Heart left ventricle (tissue), 16 donors: Measurements from ENCODE around the gene RAB14. TPM values are rescaled to one million over a fixed set of nuclear protein-coding genes. Genes with fewer than 3 reads are reported as not detected.

Experiments used
- ATAC-seq, 4 donors: fragments of 200-7000 bp; cut with Tn5 transposase; one replicate each; pipeline ENCODE4 v1.9.1; 2020 to 2022; ENCODE audit warnings: moderate library complexity in 4 of 4, mild to moderate bottlenecking in 3 of 4, moderate number of reproducible peaks in 1 of 4
- DNase-seq, 5 donors: peaks; one replicate each; pipeline ENCODE4 v3.0.0-alpha.2; 2020
- H3K27ac ChIP-seq, 12 donors: fragments of 200-600 bp; sonication (generic) in 4 of 12; one replicate each; pipeline versions ENCODE4 v1.5.0 to v1.8.0; 2016 to 2022; ENCODE audit warnings: mild to moderate bottlenecking in 2 of 12
- H3K27me3 ChIP-seq, 9 donors: fragments of 200-600 bp; sonication (generic) in 2 of 9; one replicate each; pipeline versions ENCODE4 v1.5.1 to v1.8.0; 2016 to 2022; ENCODE audit warnings: mild to moderate bottlenecking in 3 of 9
- H3K36me3 ChIP-seq, 9 donors: fragments of 200-600 bp; sonication (generic) in 2 of 9; one replicate each; pipeline versions ENCODE4 v1.5.0 to v1.8.0; 2018 to 2022; ENCODE audit warnings: mild to moderate bottlenecking in 2 of 9
- H3K4me1 ChIP-seq, 12 donors: fragments of 200-600 bp; sonication (generic) in 4 of 12; one replicate each; pipeline versions ENCODE4 v1.5.0 to v1.8.0; 2016 to 2022; ENCODE audit warnings: mild to moderate bottlenecking in 3 of 12
- H3K4me3 ChIP-seq, 12 donors: fragments of 200-600 bp; sonication (generic) in 4 of 12; one replicate each; pipeline versions ENCODE4 v1.5.0 to v1.8.0; 2017 to 2022; ENCODE audit warnings: mild to moderate bottlenecking in 9 of 12, moderate library complexity in 4 of 12
- H3K9me3 ChIP-seq, 12 donors: fragments of 200-600 bp; sonication (generic) in 4 of 12; one replicate each; pipeline versions ENCODE4 v1.5.0 to v1.8.0; 2016 to 2022; ENCODE audit warnings: mild to moderate bottlenecking in 1 of 12
- POLR2A ChIP-seq, 2 donors: fragments of 450-650 bp; IDR thresholded peaks; one replicate each; pipeline ENCODE4 v1.6.1; 2017; ENCODE audit warnings: antibody characterized with exemption in 2 of 2, mild to moderate bottlenecking in 2 of 2, moderate library complexity in 2 of 2
- WGBS, 4 donors: extraction: QIAGEN DNeasy Blood & Tissue Kit in 2 of 4; methylation state at CpG; one replicate each; pipeline versions ENCODE4 v1.1.5 to v1.1.7; 2013 to 2018; 5-methylcytosine and 5-hydroxymethylcytosine counted together
- intact Hi-C, 10 donors: fragments of 100-400 bp; cut with DNase I; formaldehyde crosslinking; loops; one replicate each; pipeline versions ENCODE4 v1.11.1 to v1.14.2; 2022
- polyA plus RNA-seq, 2 donors: library from polyadenylated mRNA; stranded (reverse); fragments of 200-250 nt; gene quantifications; one replicate each; pipeline ENCODE4 v1.2.3, GENCODE V29; 2013
- total RNA-seq, 9 donors: library from RNA; depleted of rRNA in 2 of 9; stranded (reverse); fragments of >200 nt in 2 of 9; fragmentation: NEBNext Ultra II Directional in 3 of 9; extraction: Animal tissue kit (Norgen Biotek cat#: 25700) in 3 of 9; gene quantifications; one replicate each; pipeline versions ENCODE4 v1.1.0 to v1.2.4, GENCODE V29; 2016 to 2023
- TF ChIP-seq, protein P1 (sequence below), 12 donors: fragments of 200-600 bp; sonication (generic) in 4 of 12; IDR thresholded peaks; one replicate each; pipeline versions ENCODE4 v1.5.0 to v1.8.0; 2018 to 2022; ENCODE audit warnings: antibody characterized with exemption in 12 of 12, mild to moderate bottlenecking in 5 of 12
- donor health status: ischemic (EF 13 %, LVEDD 7.1; RV severe dilation, severe dysfunction).
- donor health status: healthy with polysubstance abuse.
- donor health status: DM: no; HTN: yes; CAD: no.
- donor health status: DM: no; HTN: no; CAD: no.
- donor health status: ischemic (EF 25% LVEDD 6.9; RV normal size, moderate dysfunction).
- donor health status: ischemic (EF 25% LVEDD 5.7; RV mildly dilated, moderate dysfunction).
- donor health status: healthy.
- donor health status: DM: yes; HTN: yes; CAD: no.
- donor health status: ischemic (EF 35%, LVEDD 5.7; RV mildly dilated, moderate dysfunction).
- donor health status: nonischemic (EF 11% LVEDD 7.7; RV severe dilation, severe dysfunction).
- donor health status: DM: yes; HTN: yes; CAD: no.
- donor health status: PGD.
- donor health status: ischemic (EF 29% LVEDD 5.4; RV normal size, mild dysfunction).
- donor health status: nonischemic (EF 23%, LVEDD 6.1; RV moderate dilation, normal function).

Gene RAB14
- total and polyA plus RNA-seq, 11 donors: 15.8 to 66.9 (median 50.4) TPM

DNA sequence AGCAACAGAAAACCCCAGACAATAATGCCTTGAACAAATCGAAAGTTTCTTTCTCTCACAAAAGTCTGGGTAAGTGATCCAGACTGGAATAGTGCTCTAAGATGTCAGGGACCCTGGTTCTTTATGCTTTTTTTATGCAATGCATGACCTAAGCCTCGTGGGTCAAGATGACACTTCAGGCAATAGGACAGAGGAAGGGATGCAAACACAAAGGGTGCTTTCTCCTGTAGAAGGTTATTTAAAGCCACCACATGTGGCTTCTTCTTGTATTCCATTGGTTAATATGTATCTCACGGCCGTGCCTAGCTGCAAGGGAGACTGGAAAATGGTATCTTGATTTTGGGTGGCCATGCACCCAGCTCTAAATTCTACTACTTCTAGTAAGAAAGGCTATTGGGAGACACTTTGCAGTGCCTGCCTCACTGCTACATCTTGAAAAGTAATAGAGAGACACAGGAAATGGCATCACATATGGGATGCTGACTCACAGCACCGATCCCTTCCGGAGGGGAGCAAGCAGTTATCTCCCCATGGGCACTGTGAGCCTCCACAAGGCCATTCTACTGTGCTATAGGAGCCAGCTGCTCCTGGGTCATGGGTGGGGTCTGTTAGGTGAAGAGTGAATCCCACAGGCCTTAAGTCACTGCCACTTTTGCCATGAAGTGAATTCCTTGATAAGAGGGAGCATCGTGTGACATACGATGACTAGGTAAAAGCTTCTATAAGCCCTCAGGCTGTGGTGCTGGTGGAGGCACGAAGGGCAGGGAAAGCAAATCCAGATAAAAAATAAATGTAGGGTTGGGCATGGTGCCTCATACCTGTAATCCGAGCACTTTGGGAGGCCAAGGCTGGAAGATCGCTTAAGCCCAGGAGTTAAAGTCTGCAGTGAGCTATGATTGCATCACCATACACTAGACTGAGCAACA, 32.5 kb upstream of the RAB14 start:
- Histone ChIP-seq H3K27ac (no peak overlapping the region), H3K27me3 (no peaks in the 10 kb centered on the region), H3K4me3 (no peak overlapping the region), H3K9me3 (no peaks in the 10 kb centered on the region), H3K36me3 (no peaks in the 10 kb centered on the region), H3K4me1 (peaks cover 0 to 11% (median 0%) of the 10 kb centered on the region in 12 donors)
- intact Hi-C loops: no loop called here
- DNase-seq (no peak), ATAC-seq (peak in 1 of 4 donors; percentile 22)
- TF ChIP-seq, protein P1, sequence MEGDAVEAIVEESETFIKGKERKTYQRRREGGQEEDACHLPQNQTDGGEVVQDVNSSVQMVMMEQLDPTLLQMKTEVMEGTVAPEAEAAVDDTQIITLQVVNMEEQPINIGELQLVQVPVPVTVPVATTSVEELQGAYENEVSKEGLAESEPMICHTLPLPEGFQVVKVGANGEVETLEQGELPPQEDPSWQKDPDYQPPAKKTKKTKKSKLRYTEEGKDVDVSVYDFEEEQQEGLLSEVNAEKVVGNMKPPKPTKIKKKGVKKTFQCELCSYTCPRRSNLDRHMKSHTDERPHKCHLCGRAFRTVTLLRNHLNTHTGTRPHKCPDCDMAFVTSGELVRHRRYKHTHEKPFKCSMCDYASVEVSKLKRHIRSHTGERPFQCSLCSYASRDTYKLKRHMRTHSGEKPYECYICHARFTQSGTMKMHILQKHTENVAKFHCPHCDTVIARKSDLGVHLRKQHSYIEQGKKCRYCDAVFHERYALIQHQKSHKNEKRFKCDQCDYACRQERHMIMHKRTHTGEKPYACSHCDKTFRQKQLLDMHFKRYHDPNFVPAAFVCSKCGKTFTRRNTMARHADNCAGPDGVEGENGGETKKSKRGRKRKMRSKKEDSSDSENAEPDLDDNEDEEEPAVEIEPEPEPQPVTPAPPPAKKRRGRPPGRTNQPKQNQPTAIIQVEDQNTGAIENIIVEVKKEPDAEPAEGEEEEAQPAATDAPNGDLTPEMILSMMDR (IDR thresholded peaks at IDR 0.05): no peak
- no peak for TF ChIP-seq POLR2A (IDR thresholded peaks at IDR 0.05)
- WGBS, 4 donors: 78 to 84% (median 82%) methylated on average over 11 of the region's 11 CpGs

DNA sequence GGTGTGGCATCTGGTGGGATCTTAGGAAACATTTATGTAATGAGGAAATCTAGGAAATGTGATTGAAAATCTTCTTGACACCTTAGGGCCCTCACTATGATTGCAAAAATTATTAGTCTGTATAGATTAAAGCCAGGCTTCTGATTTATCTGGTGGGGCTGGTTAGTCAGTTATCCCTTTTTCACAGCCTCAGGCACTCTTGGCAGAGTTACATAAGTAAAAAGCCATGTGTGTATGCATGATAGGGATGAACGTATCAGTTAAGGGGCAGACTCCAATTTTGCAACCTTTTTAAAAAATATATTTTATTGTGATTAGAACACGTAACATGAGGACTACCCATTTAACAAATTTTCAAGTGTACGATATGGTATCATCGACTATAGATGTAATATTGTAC, 30.6 kb upstream of the RAB14 start:
- H3K27me3 ChIP-seq: no peaks in the 10 kb centered on the region
- intact Hi-C loops: no loop called here
- H3K36me3 ChIP-seq: no peaks in the 10 kb centered on the region
- peaks cover 0 to 11% (median 0%) of the 10 kb centered on the region in 12 donors for H3K4me1 ChIP-seq
- ATAC-seq: no peak
- 96 to 99% (median 97%) methylated on average over 4 of the region's 4 CpGs for WGBS, 4 donors
- H3K9me3 ChIP-seq: no peaks in the 10 kb centered on the region
- no peak overlapping the region for H3K4me3 ChIP-seq
- TF ChIP-seq, protein P1 (IDR thresholded peaks at IDR 0.05): no peak
- TF ChIP-seq POLR2A (IDR thresholded peaks at IDR 0.05): no peak
- no peak overlapping the region for H3K27ac ChIP-seq
- no peak for DNase-seq

DNA sequence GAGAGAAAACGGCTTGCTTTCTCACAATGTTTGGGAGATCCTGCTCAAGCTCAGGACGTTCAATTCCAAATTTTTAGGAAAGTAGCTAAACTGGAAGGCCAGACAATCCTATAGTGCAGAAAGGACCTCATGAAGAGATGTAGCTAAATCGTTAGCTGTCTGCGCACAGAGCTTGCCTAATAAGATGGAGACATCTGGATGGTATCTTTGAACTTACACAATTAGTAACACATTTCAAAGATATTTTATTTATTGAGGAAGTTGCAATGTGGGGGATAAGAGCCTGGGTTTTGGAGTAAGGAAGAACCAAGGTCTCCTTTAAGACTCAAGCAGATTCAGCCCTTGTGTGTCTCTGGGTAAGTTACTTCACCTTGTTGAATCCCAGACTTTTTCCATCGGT, 28.6 kb upstream of the RAB14 start:
- Histone ChIP-seq H3K27ac (no peak overlapping the region), H3K9me3 (no peaks in the 10 kb centered on the region), H3K27me3 (no peaks in the 10 kb centered on the region), H3K36me3 (no peaks in the 10 kb centered on the region), H3K4me1 (peaks cover 0 to 11% (median 0%) of the 10 kb centered on the region in 12 donors), H3K4me3 (no peak overlapping the region)
- WGBS, 4 donors: 92 to 94% (median 92%) methylated on average over 5 of the region's 5 CpGs
- intact Hi-C loops: no loop called here
- TF ChIP-seq, protein P1 (IDR thresholded peaks at IDR 0.05): no peak
- TF ChIP-seq POLR2A (IDR thresholded peaks at IDR 0.05): no peak
- ATAC-seq: no peak
- no peak for DNase-seq

DNA sequence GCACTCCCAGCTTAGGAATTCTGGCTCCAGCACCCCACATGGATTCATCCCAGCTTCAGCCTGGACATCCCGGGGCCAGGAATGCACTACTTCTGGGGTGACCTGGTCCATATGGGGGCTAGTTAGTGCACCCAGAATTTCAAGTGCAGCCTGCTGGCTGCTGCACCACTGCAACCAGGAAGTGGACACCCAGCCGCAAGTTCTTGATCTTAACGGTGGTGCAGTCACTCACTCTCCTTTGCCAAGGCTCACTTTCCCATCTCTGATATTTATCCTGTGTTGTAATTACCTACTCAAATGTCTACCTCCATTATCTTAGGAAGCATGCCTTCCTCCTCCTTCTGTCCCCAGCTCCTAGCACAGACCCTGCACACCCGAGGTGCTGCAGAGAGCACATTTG, 26.2 kb upstream of the RAB14 start:
- H3K4me1 ChIP-seq: peaks cover 0 to under 1% (median 0%) of the 10 kb centered on the region in 12 donors
- H3K27ac ChIP-seq: no peak overlapping the region
- TF ChIP-seq, protein P1 (IDR thresholded peaks at IDR 0.05): no peak
- TF ChIP-seq POLR2A (IDR thresholded peaks at IDR 0.05): no peak
- no peaks in the 10 kb centered on the region for H3K9me3 ChIP-seq
- no peaks in the 10 kb centered on the region for H3K27me3 ChIP-seq
- intact Hi-C loops: loop anchor here in 2 of 10 donors (5.0 to 10.0 kb wide), 2 partner anchors 39 to 47 kb away; partner anchors contain the start of gene GSN (in 1 of the 2)
- no peak overlapping the region for H3K4me3 ChIP-seq
- ATAC-seq: no peak
- 71 to 83% (median 79%) methylated on average over 4 of the region's 4 CpGs for WGBS, 4 donors
- no peak for DNase-seq
- H3K36me3 ChIP-seq: no peaks in the 10 kb centered on the region
